Measurements from ENCODE around the gene TMEM154. TPM values are rescaled to one million over a fixed set of nuclear protein-coding genes. Genes with fewer than 3 reads are reported as not detected.

The TMEM154 gene
- total RNA-seq (2021) = 2.3 and 2.6 TPM in 2 replicates
- percentile 38 among the genes with signal in this experiment for Bru-seq, nascent RNA
- BruChase-seq, experiment 1, labeled RNA remaining after a 2-hour chase = percentile 33 among the genes with signal in this experiment
- percentile 41 among the genes with signal in this experiment for BruChase-seq, experiment 2, labeled RNA remaining after a 6-hour chase
- long read RNA-seq, full-length matches to known transcripts = 4 of 5 reads
- long read RNA-seq, partial matches to known transcripts = 0 of 5 reads
- long read RNA-seq, other reads (novel, unspliced or antisense) = 1 of 5 reads

GRCh38 chr4:152679414-152680281, at the start of gene TMEM154:
Gene TMEM154, minus strand, starts transcription at chr4:152679997. Its CDS starts 64 bp downstream, at chr4:152679933.
- BruUV-seq (replicated peaks) = no TSS peak

GRCh38 chr4:152729466-152729865, 49.7 kb upstream of the TMEM154 start:
- Histone ChIP-seq H3K4me3 (ENCODE audit: low read depth, low read length, poor library complexity, severe bottlenecking) (no peak overlapping the region), H3K9me3 (ENCODE audit: low read depth, low read length, poor library complexity, severe bottlenecking) (no peaks in the 10 kb centered on the region), H3K36me3 (ENCODE audit: insufficient read depth, low read length, poor library complexity, severe bottlenecking) (no peaks in the 10 kb centered on the region), H3K4me1 (ENCODE audit: insufficient read depth, low read length, poor library complexity, severe bottlenecking) (no peaks in the 10 kb centered on the region), H3K27ac (ENCODE audit: low read depth, low read length, poor library complexity, severe bottlenecking) (no peak overlapping the region), H3K27me3 (replicated peaks; ENCODE audit: insufficient read depth, low read depth, low read length, poor library complexity) (no peaks in the 10 kb centered on the region)
- intact Hi-C loops (cut with micrococcal nuclease; ENCODE audit: unreplicated experiment) = no loop called here
- ChIA-PET CTCF (no interaction called here), POLR2A (ENCODE audit: low non-redundant PET) (no interaction called here)
- BruUV-seq (replicated peaks) = no TSS peak
- TF ChIP-seq EZH2 (IDR thresholded peaks at IDR 0.05; ENCODE audit: borderline replicate concordance, low read depth, low read length, poor library complexity, severe bottlenecking) (no peak), CTCF (conservative IDR thresholded peaks at IDR 0.05; ENCODE audit: low read depth, low read length) (no peak)
- peak; percentile 10 for DNase-seq (ENCODE audit: low spot score)

More at GRCh38 chr4:152679414-152680281, at the start of gene TMEM154:
- TF ChIP-seq EZH2 (IDR thresholded peaks at IDR 0.05; ENCODE audit: borderline replicate concordance, low read depth, low read length, poor library complexity, severe bottlenecking) = no peak
- no peak for TF ChIP-seq CTCF (conservative IDR thresholded peaks at IDR 0.05; ENCODE audit: low read depth, low read length)
- Histone ChIP-seq H3K4me3 (ENCODE audit: low read depth, low read length, poor library complexity, severe bottlenecking) (peak within 1 kb of the TSS; percentile 41), H3K9me3 (ENCODE audit: low read depth, low read length, poor library complexity, severe bottlenecking) (no peaks in the 10 kb centered on the region), H3K27ac (ENCODE audit: low read depth, low read length, poor library complexity, severe bottlenecking) (peak within 1 kb of the TSS; percentile 38), H3K27me3 (replicated peaks; ENCODE audit: insufficient read depth, low read depth, low read length, poor library complexity) (no peaks in the 10 kb centered on the region), H3K36me3 (ENCODE audit: insufficient read depth, low read length, poor library complexity, severe bottlenecking) (no peaks in the 10 kb centered on the region), H3K4me1 (ENCODE audit: insufficient read depth, low read length, poor library complexity, severe bottlenecking) (peaks cover 28% of the 10 kb centered on the region)
- POLR2A ChIA-PET (ENCODE audit: low non-redundant PET) = no interaction called here
- DNase-seq (ENCODE audit: low spot score) = peak; percentile 78
- intact Hi-C loops (cut with micrococcal nuclease; ENCODE audit: unreplicated experiment) = no loop called here
- CTCF ChIA-PET = no interaction called here

- CTCF ChIA-PET = interaction anchor here (0.8 kb wide), 1 partner anchor 274 kb away, joined by 3 read pairs; no protein-coding TSS in a partner anchor
Measured at GRCh38 chr4:152728343-152728742, 48.5 kb upstream of the TMEM154 start.

More at GRCh38 chr4:152728343-152728742, 48.5 kb upstream of the TMEM154 start:
- Histone ChIP-seq H3K4me1 (ENCODE audit: insufficient read depth, low read length, poor library complexity, severe bottlenecking) (no peaks in the 10 kb centered on the region), H3K27me3 (replicated peaks; ENCODE audit: insufficient read depth, low read depth, low read length, poor library complexity) (no peaks in the 10 kb centered on the region), H3K36me3 (ENCODE audit: insufficient read depth, low read length, poor library complexity, severe bottlenecking) (no peaks in the 10 kb centered on the region), H3K4me3 (ENCODE audit: low read depth, low read length, poor library complexity, severe bottlenecking) (no peak overlapping the region), H3K27ac (ENCODE audit: low read depth, low read length, poor library complexity, severe bottlenecking) (no peak overlapping the region), H3K9me3 (ENCODE audit: low read depth, low read length, poor library complexity, severe bottlenecking) (no peaks in the 10 kb centered on the region)
- POLR2A ChIA-PET (ENCODE audit: low non-redundant PET) = no interaction called here
- BruUV-seq (replicated peaks) = no TSS peak
- no peak for DNase-seq (ENCODE audit: low spot score)
- intact Hi-C loops (cut with micrococcal nuclease; ENCODE audit: unreplicated experiment) = no loop called here
- TF ChIP-seq CTCF (conservative IDR thresholded peaks at IDR 0.05; ENCODE audit: low read depth, low read length) (no peak), EZH2 (IDR thresholded peaks at IDR 0.05; ENCODE audit: borderline replicate concordance, low read depth, low read length, poor library complexity, severe bottlenecking) (no peak)

All from A673 (cell line).